Measurements from ENCODE around the gene IQGAP1.

Gene IQGAP1

GRCh38 chr15:90535254-90535653 is 147.2 kb downstream of the IQGAP1 start:
- no peak for DNase-seq

DNA sequence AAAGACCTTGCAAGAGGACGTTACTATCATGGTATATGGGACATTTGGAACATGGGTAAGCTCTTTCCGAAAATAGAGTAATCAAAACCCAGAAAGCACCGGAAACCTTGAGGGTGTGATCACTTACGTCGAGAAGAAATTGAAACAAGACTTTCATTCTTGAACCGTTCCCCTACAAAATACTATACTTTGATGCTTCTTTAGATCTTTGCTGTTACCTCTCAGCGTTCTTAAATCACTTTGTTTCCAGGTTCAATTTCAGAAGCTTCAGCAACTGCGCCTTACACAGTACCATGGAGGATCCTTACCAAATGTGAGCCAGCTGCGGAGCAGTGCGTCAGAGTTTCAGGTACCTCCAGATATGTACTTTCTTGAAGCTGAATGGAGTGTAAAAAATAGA is 151.7 kb downstream of the IQGAP1 start:
- no peak for DNase-seq

DNA sequence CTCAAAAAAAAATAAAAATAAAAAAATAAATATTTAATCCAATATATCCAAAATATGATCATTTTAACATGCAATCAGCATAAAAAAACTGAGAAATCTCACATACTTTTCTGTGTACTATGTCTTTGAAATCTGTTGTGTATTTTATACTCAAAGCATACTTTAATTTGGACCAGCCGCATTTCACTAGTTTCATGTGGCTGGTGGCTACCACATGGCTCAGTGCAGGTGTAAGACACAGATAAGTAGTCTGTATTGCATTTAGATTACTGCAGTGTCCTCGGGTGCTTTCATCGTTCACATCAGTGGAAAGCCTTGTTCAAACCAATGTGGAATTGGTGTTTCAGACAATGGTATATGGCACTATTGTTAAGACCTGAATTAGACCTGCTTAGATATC is 152.7 kb downstream of the IQGAP1 start:
- no peak for DNase-seq

GRCh38 chr15:90545095-90545494 is 157.1 kb downstream of the IQGAP1 start:
- DNase-seq, result no peak

DNA sequence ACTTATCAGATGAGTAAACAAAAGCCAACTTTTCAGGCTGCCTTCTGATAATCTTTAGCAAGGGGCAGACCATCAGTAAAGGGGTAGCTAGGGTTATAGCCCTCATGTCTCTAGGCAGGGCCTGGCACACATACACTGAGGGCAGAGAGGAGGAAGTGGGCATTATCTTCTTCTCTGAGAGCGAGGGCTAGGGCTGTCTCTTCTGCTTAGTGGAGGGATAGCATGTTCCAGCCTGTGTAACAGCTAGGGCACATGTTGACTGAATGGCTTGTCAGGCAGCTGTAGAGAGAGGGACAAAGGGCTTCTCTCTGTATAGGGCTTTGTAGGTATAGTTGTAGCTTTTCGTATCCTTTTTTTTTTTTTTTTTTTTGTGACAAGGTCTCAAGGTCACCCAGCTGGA is 159.5 kb downstream of the IQGAP1 start:
- DNase-seq, result no peak

DNA sequence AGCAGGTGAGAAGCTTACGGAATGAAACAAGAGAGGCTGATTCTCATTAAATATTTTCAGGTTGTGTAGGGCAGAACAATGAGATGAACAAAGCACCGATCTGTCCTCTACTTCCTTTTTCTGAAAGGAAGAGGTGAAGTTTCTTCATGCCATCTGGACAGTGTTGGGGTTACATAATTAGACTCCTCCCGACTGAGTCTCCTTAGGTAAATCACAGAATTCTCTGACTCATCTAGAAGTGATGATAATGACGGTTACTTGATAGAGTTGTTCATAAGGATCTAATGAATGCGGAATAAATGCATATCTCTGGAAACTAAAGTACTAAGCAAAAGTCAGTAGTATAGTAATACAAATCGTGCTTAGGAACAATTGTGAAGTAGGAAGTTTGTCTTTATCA is 162.9 kb downstream of the IQGAP1 start:
- DNase-seq, result no peak

All from DMS79 treated with DMSO at 0.1 percent for 48 hours (cell line).